ENCODE data around the gene PCNT. TPM values are rescaled to one million over a fixed set of nuclear protein-coding genes. Genes with fewer than 3 reads are reported as not detected.
"Not testable (repeated sequence)": the region's sequence is repeated elsewhere in the genome, so short reads cannot be mapped to it uniquely, and the experiment has no call there.

Gene PCNT
- total and polyA plus RNA-seq, 9 of the 15 experiments (the other 6 are each of a cell fraction or from before 2014, with no cell fraction given) = 9.1 to 53.5 (median 31.3) TPM

DNA sequence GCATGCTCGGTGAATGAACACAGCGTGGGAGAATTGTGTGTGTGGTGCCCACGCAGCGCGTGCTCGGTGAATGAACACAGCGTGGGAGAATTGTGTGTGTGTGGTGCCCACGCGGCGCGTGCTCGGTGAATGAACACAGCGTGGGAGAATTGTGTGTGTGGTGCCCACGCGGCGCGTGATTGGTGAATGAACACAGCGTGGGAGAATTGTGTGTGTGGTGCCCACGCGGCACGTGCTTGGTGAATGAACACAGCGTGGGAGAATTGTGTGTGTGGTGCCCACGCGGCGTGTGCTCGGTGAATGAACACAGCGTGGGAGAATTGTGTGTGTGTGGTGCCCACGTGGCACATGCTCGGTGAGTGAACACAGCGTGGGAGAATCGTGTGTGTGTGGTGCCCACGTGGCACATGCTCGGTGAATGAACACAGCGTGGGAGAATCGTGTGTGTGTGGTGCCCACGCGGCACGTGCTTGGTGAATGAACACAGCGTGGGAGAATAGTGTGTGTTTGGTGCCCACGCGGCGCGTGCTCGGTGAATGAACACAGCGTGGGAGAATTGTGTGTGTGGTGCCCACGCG is 79.4 kb downstream of the PCNT start:
- FAIRE-seq; H3K4me3 ChIP-seq; H3K9me3 ChIP-seq (replicated peaks; ENCODE audit: control insufficient read depth, insufficient read depth, low read depth, low read length); H2AFZ ChIP-seq (ENCODE audit: low read depth, low read length); H3K4me1 ChIP-seq (replicated peaks in 1 of 2; ENCODE audit: control insufficient read depth in 2 of 2, insufficient read depth in 2 of 2, low read length in 2 of 2); H3K27ac ChIP-seq (ENCODE audit: extremely low read depth, low read depth, low read length); BruUV-seq (replicated peaks); H3K9me1 ChIP-seq (ENCODE audit: control insufficient read depth, insufficient read depth, low read length); H3K27me3 ChIP-seq (ENCODE audit: control insufficient read depth in 2 of 2, insufficient read depth in 2 of 2, low read length in 2 of 2); CTCF ChIA-PET (ENCODE audit: low intra/inter-chr PET ratio); H3K9ac ChIP-seq (ENCODE audit: insufficient read depth in 1 of 2, low read depth in 2 of 2, low read length in 2 of 2); POLR2A ChIA-PET; H3K79me2 ChIP-seq (ENCODE audit: control insufficient read depth, insufficient read depth, low read length); ATAC-seq; DNase-seq (ENCODE audit: extremely low read depth in 1 of 4, low spot score in 3 of 4); in situ Hi-C loops (cut with MboI); H3K4me2 ChIP-seq (ENCODE audit: insufficient read depth, low read length); H4K20me1 ChIP-seq (replicated peaks; ENCODE audit: control insufficient read depth, insufficient read depth, low read length): not testable (repeated sequence)
- TF ChIP-seq POLR2G (IDR thresholded peaks at IDR 0.05; ENCODE audit: low read depth, low read length) (0 out of 2 replicates have a peak, but pooled peaks have one; percentile 12), HNRNPL (IDR thresholded peaks at IDR 0.05; ENCODE audit: low read depth, low read length) (peak; percentile 58; the same call in 1 of the 2 replicates), RBM22 (IDR thresholded peaks at IDR 0.05; ENCODE audit: low read depth, low read length, poor library complexity, severe bottlenecking) (peak; percentile 42)
- intact Hi-C loops (cut with micrococcal nuclease) = loop anchor here (10.0 kb wide), 1 partner anchor 179 kb away; the partner anchor contains the start of gene LSS
- peaks cover 58% of the 10 kb centered on the region for H3K36me3 ChIP-seq (ENCODE audit: control insufficient read depth, insufficient read depth, low read length)
- WGBS (ENCODE audit: insufficient coverage, low coverage, missing lambda C conversion rate) = 96% methylated on average over 39 of the region's 47 CpGs

DNA sequence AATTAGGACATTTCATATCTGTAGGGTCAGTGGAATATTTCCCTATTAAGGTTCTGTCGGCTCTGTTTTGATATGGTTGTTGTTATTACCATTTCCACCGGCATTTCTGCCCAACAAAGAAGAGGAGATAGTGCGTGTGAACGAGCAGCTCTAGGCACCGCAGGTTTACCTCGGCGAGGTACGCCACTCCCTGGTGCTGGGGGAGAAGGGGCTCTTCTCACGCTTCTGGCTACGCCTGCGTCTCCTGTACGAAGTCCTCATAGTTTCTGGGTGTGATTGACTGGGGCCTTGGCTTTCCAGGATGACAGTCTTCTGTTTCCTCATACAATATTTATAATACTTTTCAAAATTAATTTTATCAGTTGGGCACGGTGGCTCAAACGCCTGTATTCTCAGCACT is 80.3 kb downstream of the PCNT start:
- H3K4me3 ChIP-seq = no peak overlapping the region
- WGBS (ENCODE audit: insufficient coverage, low coverage, missing lambda C conversion rate) = 91% methylated on average over 14 of the region's 14 CpGs
- H2AFZ ChIP-seq (ENCODE audit: low read depth, low read length) = no peak overlapping the region
- no peak overlapping the region for H3K27ac ChIP-seq (ENCODE audit: extremely low read depth, low read depth, low read length)
- intact Hi-C loops (cut with micrococcal nuclease) = loop anchor here (10.0 kb wide), 1 partner anchor 180 kb away; the partner anchor contains the start of gene LSS
- POLR2A ChIA-PET = no interaction called here
- no peaks in the 10 kb centered on the region for H3K9me1 ChIP-seq (ENCODE audit: control insufficient read depth, insufficient read depth, low read length)
- in situ Hi-C loops (cut with MboI) = no loop called here
- no peak for FAIRE-seq
- peaks cover 54% of the 10 kb centered on the region for H3K36me3 ChIP-seq (ENCODE audit: control insufficient read depth, insufficient read depth, low read length)
- H3K9me3 ChIP-seq (replicated peaks; ENCODE audit: control insufficient read depth, insufficient read depth, low read depth, low read length) = no peaks in the 10 kb centered on the region
- ATAC-seq = no peak
- no peaks in the 10 kb centered on the region for H4K20me1 ChIP-seq (replicated peaks; ENCODE audit: control insufficient read depth, insufficient read depth, low read length)
- BruUV-seq (replicated peaks) = no TSS peak
- no peak overlapping the region for H3K4me2 ChIP-seq (ENCODE audit: insufficient read depth, low read length)
- no peaks in the 10 kb centered on the region for H3K27me3 ChIP-seq (ENCODE audit: control insufficient read depth in 2 of 2, insufficient read depth in 2 of 2, low read length in 2 of 2)
- H3K9ac ChIP-seq (ENCODE audit: insufficient read depth in 1 of 2, low read depth in 2 of 2, low read length in 2 of 2) = no peak overlapping the region
- TF ChIP-seq MTF1 (CRISPR knock-in tag; IDR thresholded peaks at IDR 0.05; ENCODE audit: borderline replicate concordance) (no peak), NFATC3 (IDR thresholded peaks at IDR 0.05) (no peak), ZSCAN32 (CRISPR knock-in tag; IDR thresholded peaks at IDR 0.05) (no peak), ZBTB7A (IDR thresholded peaks at IDR 0.05; ENCODE audit: borderline replicate concordance, control insufficient read depth, low read depth, low read length) (no peak), KLF6 (CRISPR knock-in tag; IDR thresholded peaks at IDR 0.05; ENCODE audit: borderline replicate concordance) (no peak), HDAC8 (tag; IDR thresholded peaks at IDR 0.05) (no peak), HCFC1 (IDR thresholded peaks at IDR 0.05; ENCODE audit: low read depth, low read length) (no peak)
- TF ChIP-seq, protein P1, sequence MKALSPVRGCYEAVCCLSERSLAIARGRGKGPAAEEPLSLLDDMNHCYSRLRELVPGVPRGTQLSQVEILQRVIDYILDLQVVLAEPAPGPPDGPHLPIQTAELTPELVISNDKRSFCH (CRISPR knock-in tag; IDR thresholded peaks at IDR 0.05) = no peak
- TF ChIP-seq, protein P1 (tag; IDR thresholded peaks at IDR 0.05) = no peak
- CTCF ChIA-PET (ENCODE audit: low intra/inter-chr PET ratio) = no interaction called here
- H3K79me2 ChIP-seq (ENCODE audit: control insufficient read depth, insufficient read depth, low read length) = no peaks in the 10 kb centered on the region
- no peak for DNase-seq (ENCODE audit: extremely low read depth in 1 of 4, low spot score in 3 of 4)
- peaks cover 0 to 4% of the 10 kb centered on the region in 2 experiments; a peak in 1 of 5 replicates for H3K4me1 ChIP-seq (replicated peaks in 1 of 2; ENCODE audit: control insufficient read depth in 2 of 2, insufficient read depth in 2 of 2, low read length in 2 of 2)
